CD4-positive, CD25-positive, alpha-beta regulatory T cell (primary cell): ENCODE data around the gene RFX3. TPM values are rescaled to one million over a fixed set of nuclear protein-coding genes. Genes with fewer than 3 reads are reported as not detected.

Source experiments
- ATAC-seq, 2 donors: fragments of 150-1000 bp; cut with Tn5 transposase; one replicate each; pipeline ENCODE4 v1.10.0; 2021; ENCODE audit warnings: low read depth in 2 of 2, moderate number of reproducible peaks in 2 of 2, moderate library complexity in 1 of 2
- DNase-seq, 3 donors: peaks; one replicate each; pipeline versions ENCODE4 v3.0.0 to v3.0.0-alpha.2; 2012 to 2022; ENCODE audit warnings: mixed read lengths in 1 of 3
- H3K27ac ChIP-seq: one replicate; pipeline ENCODE4 v1.7.0; 2013; ENCODE audit warnings: mild to moderate bottlenecking, low read length; ENCODE audit not compliant: insufficient read depth, poor library complexity, severe bottlenecking
- H3K27me3 ChIP-seq: one replicate; pipeline ENCODE4 v1.7.0; 2013; ENCODE audit warnings: low read length; ENCODE audit not compliant: control insufficient read depth, insufficient read depth
- H3K36me3 ChIP-seq: one replicate; pipeline ENCODE4 v1.7.0; 2013; ENCODE audit warnings: mild to moderate bottlenecking, low read length, moderate library complexity; ENCODE audit not compliant: control insufficient read depth, insufficient read depth
- H3K4me1 ChIP-seq: 2 replicates; pipeline ENCODE4 v1.7.0; 2013; ENCODE audit warnings: mild to moderate bottlenecking, low read length; ENCODE audit not compliant: insufficient read depth, control insufficient read depth, poor library complexity, severe bottlenecking
- H3K4me3 ChIP-seq: one replicate; pipeline ENCODE4 v1.7.0; 2013; ENCODE audit warnings: low read depth, mild to moderate bottlenecking, low read length, moderate library complexity
- H3K9me3 ChIP-seq, 2 experiments: 1 replicate in 1 of 2; 2 replicates in 1 of 2; pipeline ENCODE4 v1.7.0; 2013; ENCODE audit warnings: low read length in 2 of 2, mild to moderate bottlenecking in 1 of 2, moderate library complexity in 1 of 2; ENCODE audit not compliant: control insufficient read depth in 2 of 2
- H3K27ac Mint-ChIP-seq, 3 donors: one replicate each; pipeline ENCODE4 v1.8.0; 2020 to 2022; ENCODE audit warnings: mild to moderate bottlenecking in 3 of 3, mixed read lengths in 3 of 3, moderate library complexity in 2 of 3
- H3K27me3 Mint-ChIP-seq: one replicate; pipeline ENCODE4 v1.8.0; 2022; ENCODE audit warnings: mild to moderate bottlenecking, mixed read lengths
- H3K36me3 Mint-ChIP-seq: one replicate; pipeline ENCODE4 v1.8.0; 2020; ENCODE audit warnings: mixed read lengths
- H3K4me1 Mint-ChIP-seq, 4 donors: one replicate each; pipeline ENCODE4 v1.8.0; 2020 to 2022; ENCODE audit warnings: mixed read lengths in 4 of 4, mild to moderate bottlenecking in 1 of 4
- H3K4me3 Mint-ChIP-seq, 4 donors: one replicate each; pipeline ENCODE4 v1.8.0; 2020 to 2022; ENCODE audit warnings: mild to moderate bottlenecking in 4 of 4, mixed read lengths in 4 of 4, moderate library complexity in 3 of 4
- H3K9me3 Mint-ChIP-seq, 7 donors: one replicate each; pipeline ENCODE4 v1.8.0; 2020 to 2022; ENCODE audit warnings: mixed read lengths in 7 of 7, mild to moderate bottlenecking in 3 of 7, moderate library complexity in 2 of 7
- polyA plus RNA-seq, 4 donors: library from polyadenylated mRNA; unstranded; fragments of 300-500 nt; fragmentation: Illumina TruSeq; gene quantifications; one replicate each; pipeline ENCODE4 v1.2.3, GENCODE V29; 2021
- total RNA-seq: library from RNA; stranded (reverse); gene quantifications from one replicate; pipeline ENCODE4 v1.2.3, GENCODE V29; 2022

RFX3 gene
- total and polyA plus RNA-seq, 5 donors from 2014 or later: 6.7 to 40.4 (median 7.6) TPM

DNA sequence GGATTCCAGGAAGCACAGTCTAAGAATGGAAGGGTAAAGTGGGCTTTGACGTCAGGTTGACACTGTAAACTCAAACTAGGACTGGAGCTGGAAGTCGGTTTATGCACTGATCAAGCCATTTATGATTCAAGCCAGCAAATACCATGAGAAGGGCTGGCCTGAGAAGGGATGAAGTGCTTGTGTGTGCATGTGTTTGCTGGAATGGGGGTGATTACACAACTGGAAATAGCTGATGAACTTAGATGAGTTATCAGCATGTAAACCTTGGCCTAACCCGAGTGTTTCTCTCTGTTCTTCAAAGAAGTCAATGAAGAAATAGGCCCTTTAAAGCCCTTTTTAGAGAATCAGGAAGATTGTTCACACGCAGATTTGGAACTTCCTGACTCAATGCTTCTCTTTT lies 287.6 kb downstream of the RFX3 start:
- Mint-ChIP-seq H3K4me1 (peaks cover 0 to 7% (median 2%) of the 10 kb centered on the region in 4 donors), H3K9me3 (no peaks in the 10 kb centered on the region), H3K4me3 (no peak overlapping the region), H3K27ac (no peak overlapping the region), H3K36me3 (peaks cover 19% of the 10 kb centered on the region), H3K27me3 (no peaks in the 10 kb centered on the region)
- Histone ChIP-seq H3K36me3 (peaks cover 6% of the 10 kb centered on the region), H3K4me1 (no peaks in the 10 kb centered on the region), H3K9me3 (no peaks in the 10 kb centered on the region), H3K4me3 (no peak overlapping the region), H3K27me3 (no peaks in the 10 kb centered on the region), H3K27ac (no peak overlapping the region)
- no peak for ATAC-seq
- DNase-seq: no peak

DNA sequence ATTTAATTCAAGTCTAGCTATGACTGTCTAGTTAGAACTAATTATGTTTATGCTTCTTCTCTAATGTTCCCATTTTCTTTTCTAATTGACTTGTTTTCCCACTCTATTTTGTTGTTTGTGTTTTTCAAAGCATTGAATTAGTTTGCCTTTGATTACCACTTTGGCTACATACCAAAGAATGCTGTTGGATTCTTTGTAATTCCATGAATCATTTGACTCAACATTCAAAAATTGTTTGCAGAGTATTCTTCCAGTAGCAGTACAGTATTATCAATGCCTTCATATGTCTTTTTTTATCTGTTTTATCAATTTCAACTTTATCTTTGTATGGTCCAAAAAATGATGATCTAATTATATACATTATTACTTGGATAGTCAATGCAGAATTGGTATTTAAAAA lies 288.7 kb downstream of the RFX3 start:
- H3K27ac Mint-ChIP-seq: no peak overlapping the region
- no peak overlapping the region for H3K4me3 Mint-ChIP-seq
- peaks cover 0 to 7% (median 2%) of the 10 kb centered on the region in 4 donors for H3K4me1 Mint-ChIP-seq
- Histone ChIP-seq H3K27ac (no peak overlapping the region), H3K9me3 (no peaks in the 10 kb centered on the region), H3K36me3 (peaks cover 10% of the 10 kb centered on the region), H3K4me1 (no peaks in the 10 kb centered on the region), H3K27me3 (no peaks in the 10 kb centered on the region), H3K4me3 (no peak overlapping the region)
- DNase-seq (no peak), ATAC-seq (no peak)
- H3K9me3 Mint-ChIP-seq: no peaks in the 10 kb centered on the region
- H3K27me3 Mint-ChIP-seq: no peaks in the 10 kb centered on the region
- peaks cover 20% of the 10 kb centered on the region for H3K36me3 Mint-ChIP-seq

DNA sequence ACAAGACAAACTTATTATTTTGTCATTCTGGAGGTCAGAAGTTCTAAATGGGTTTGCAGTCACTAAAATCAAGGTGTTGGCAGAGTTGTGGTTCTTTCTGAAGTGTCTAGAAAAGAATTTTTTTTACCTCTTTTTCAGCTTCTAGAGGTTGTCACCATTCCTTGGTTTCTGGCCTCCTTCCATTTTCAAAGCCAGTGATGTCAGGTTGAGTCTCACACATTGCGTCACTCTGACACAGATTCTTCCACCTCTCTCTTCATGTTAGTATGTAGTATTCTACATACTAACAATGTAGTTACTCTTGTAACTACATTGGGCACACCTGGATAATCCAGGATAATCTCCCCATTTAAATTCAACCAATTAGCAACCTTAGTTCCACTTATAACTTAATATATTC lies 290.3 kb downstream of the RFX3 start:
- H3K4me1 ChIP-seq: no peaks in the 10 kb centered on the region
- H3K9me3 Mint-ChIP-seq: no peaks in the 10 kb centered on the region
- no peaks in the 10 kb centered on the region for H3K27me3 Mint-ChIP-seq
- no peaks in the 10 kb centered on the region for H3K27me3 ChIP-seq
- no peak overlapping the region for H3K4me3 Mint-ChIP-seq
- H3K27ac Mint-ChIP-seq: no peak overlapping the region
- peaks cover 29% of the 10 kb centered on the region for H3K36me3 Mint-ChIP-seq
- no peak for DNase-seq
- H3K4me1 Mint-ChIP-seq: peaks cover 0 to 5% (median 1%) of the 10 kb centered on the region in 4 donors
- H3K4me3 ChIP-seq: no peak overlapping the region
- ATAC-seq: no peak
- peaks cover 11% of the 10 kb centered on the region for H3K36me3 ChIP-seq
- H3K9me3 ChIP-seq: no peaks in the 10 kb centered on the region
- H3K27ac ChIP-seq: no peak overlapping the region

DNA sequence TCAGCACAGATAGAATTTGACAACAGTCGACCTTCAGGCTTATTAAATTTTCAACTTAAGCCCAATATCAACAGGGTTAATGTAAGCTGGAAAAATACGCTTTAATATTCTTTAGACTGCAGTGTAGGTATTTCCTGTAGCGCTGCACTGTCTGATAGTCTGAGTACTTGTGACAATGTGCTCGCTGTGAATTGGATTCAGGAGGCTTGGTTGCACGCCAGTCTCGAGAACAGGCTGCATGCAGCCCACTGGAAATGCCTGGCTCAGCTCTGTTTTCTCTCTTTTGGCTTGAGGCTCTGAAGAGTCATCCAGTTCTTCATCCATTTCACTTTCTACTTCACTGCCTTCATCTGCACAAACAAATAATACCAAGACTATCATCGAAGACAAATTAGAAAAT lies 300.9 kb downstream of the RFX3 start:
- H3K27me3 Mint-ChIP-seq: no peaks in the 10 kb centered on the region
- Histone ChIP-seq H3K4me3 (no peak overlapping the region), H3K36me3 (peaks cover 24% of the 10 kb centered on the region), H3K27ac (no peak overlapping the region), H3K9me3 (no peaks in the 10 kb centered on the region), H3K27me3 (no peaks in the 10 kb centered on the region), H3K4me1 (no peaks in the 10 kb centered on the region)
- no peak overlapping the region for H3K4me3 Mint-ChIP-seq
- peaks cover 29% of the 10 kb centered on the region for H3K36me3 Mint-ChIP-seq
- ATAC-seq: no peak
- DNase-seq: no peak
- no peaks in the 10 kb centered on the region for H3K4me1 Mint-ChIP-seq
- no peaks in the 10 kb centered on the region for H3K9me3 Mint-ChIP-seq
- no peak overlapping the region for H3K27ac Mint-ChIP-seq

DNA sequence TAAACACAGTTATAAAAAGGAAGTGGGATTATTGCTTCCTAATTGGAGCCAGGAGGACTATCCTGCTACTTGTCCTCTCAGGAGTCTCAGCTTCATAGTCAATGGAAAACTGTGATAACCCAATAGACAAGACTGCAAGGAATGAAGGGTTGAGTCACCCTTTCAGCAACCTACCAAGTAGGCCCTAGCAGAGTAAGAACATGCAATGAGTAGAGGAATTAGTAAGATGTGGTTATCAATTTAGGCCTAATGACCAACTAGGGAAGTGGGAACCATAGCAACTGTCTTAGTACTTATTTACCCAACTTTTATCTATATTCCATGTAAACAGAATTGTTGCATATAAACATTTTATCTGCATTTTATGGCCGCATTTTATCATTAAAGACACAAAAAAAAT lies 310.1 kb downstream of the RFX3 start:
- H3K27ac Mint-ChIP-seq: no peak overlapping the region
- H3K4me3 Mint-ChIP-seq: no peak overlapping the region
- Histone ChIP-seq H3K4me1 (no peaks in the 10 kb centered on the region), H3K27me3 (peaks cover 2% of the 10 kb centered on the region), H3K27ac (no peak overlapping the region), H3K4me3 (no peak overlapping the region), H3K9me3 (no peaks in the 10 kb centered on the region), H3K36me3 (no peaks in the 10 kb centered on the region)
- H3K36me3 Mint-ChIP-seq: no peaks in the 10 kb centered on the region
- H3K4me1 Mint-ChIP-seq: no peaks in the 10 kb centered on the region
- ATAC-seq (no peak), DNase-seq (no peak)
- H3K27me3 Mint-ChIP-seq: peaks cover 4% of the 10 kb centered on the region
- peaks cover 0 to 5% (median 0%) of the 10 kb centered on the region in 7 donors for H3K9me3 Mint-ChIP-seq

DNA sequence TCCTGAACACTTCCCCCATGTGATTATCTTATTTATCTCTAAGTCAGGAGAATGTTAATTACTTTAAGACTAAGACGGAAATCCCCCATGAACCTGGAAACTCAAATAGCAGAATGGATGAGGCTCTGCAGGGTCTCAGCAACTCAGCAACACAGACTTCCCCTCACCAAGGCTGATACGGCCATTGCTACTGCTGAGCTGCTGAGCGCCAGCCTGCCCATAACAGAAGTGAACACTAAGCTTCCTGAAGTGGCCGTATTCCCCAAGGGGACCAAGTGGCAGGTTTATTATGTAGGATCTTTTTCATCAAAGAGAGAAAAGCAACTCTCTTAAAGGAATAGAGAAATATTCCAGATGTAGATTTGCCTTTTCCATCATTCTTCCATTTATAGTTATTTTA lies 311.1 kb downstream of the RFX3 start:
- Mint-ChIP-seq H3K4me1 (no peaks in the 10 kb centered on the region), H3K4me3 (no peak overlapping the region), H3K36me3 (no peaks in the 10 kb centered on the region), H3K27me3 (peaks cover 8% of the 10 kb centered on the region), H3K9me3 (peaks cover 0 to 5% (median 0%) of the 10 kb centered on the region in 7 donors), H3K27ac (no peak overlapping the region)
- H3K4me1 ChIP-seq: no peaks in the 10 kb centered on the region
- H3K36me3 ChIP-seq: no peaks in the 10 kb centered on the region
- peaks cover 2% of the 10 kb centered on the region for H3K27me3 ChIP-seq
- H3K9me3 ChIP-seq: no peaks in the 10 kb centered on the region
- H3K27ac ChIP-seq: no peak overlapping the region
- DNase-seq (no peak), ATAC-seq (no peak)
- H3K4me3 ChIP-seq: no peak overlapping the region

DNA sequence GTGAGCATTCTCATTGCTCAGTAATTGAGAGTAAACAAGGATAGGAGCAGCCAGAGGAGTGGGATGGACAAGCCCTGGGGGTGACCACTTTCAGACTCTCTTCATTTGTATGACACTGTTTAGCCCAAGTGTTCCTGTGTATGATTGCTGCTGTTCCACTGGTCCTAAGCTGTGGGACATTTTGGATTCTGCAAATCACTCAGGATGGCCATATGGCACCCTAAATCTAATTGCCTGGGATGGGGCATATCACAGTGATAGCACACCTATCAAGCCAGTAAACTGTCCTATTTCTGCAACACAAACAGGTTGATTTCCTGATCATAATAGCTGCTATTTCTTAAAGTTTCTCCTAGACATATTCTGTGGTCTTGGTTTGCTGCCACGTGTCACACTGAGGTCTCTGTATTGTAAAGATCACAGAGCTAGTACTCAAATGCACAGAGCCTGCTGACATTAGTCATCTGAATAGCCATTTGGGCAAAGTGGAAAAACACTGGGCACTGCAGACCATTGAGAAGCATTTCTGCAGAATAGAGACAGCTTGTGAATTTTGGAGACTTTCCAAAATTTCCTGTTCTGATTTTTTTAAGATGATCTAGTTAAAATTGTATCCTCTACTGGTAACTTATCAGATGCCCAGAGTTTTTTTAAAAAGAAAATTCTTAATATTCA lies 320.2 kb downstream of the RFX3 start:
- H3K9me3 ChIP-seq: no peaks in the 10 kb centered on the region
- H3K4me3 ChIP-seq: no peak overlapping the region
- ATAC-seq (no peak), DNase-seq (no peak)
- no peaks in the 10 kb centered on the region for H3K36me3 Mint-ChIP-seq
- no peaks in the 10 kb centered on the region for H3K27me3 ChIP-seq
- no peak overlapping the region for H3K4me3 Mint-ChIP-seq
- H3K4me1 Mint-ChIP-seq: no peaks in the 10 kb centered on the region
- no peaks in the 10 kb centered on the region for H3K9me3 Mint-ChIP-seq
- H3K27me3 Mint-ChIP-seq: peaks cover 22% of the 10 kb centered on the region
- H3K27ac ChIP-seq: no peak overlapping the region
- H3K4me1 ChIP-seq: no peaks in the 10 kb centered on the region
- H3K36me3 ChIP-seq: no peaks in the 10 kb centered on the region
- no peak overlapping the region for H3K27ac Mint-ChIP-seq

DNA sequence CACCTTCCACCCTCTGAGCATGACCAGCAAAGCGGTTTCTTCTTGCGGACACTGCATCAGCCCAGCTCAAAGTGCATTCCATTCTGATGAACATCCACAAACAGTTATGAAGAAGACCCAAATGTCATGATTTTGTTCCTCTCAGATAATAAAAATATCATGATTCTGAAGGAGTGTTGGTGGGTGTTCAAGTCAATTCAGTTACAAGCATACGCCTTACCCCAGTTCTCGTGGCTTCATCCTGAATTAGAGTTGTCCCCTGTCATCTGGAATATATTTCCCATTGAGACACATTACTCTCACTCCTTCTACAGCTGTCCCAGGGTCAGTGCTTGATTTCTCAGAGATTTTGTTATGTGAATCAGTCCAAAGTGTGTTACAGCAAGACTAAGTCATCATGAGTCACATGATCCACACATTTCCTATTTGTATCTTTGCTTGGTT lies 325.4 kb downstream of the RFX3 start:
- no peaks in the 10 kb centered on the region for H3K9me3 Mint-ChIP-seq
- H3K27ac Mint-ChIP-seq: no peak overlapping the region
- H3K36me3 ChIP-seq: no peaks in the 10 kb centered on the region
- H3K36me3 Mint-ChIP-seq: no peaks in the 10 kb centered on the region
- H3K27me3 ChIP-seq: peaks cover 2% of the 10 kb centered on the region
- no peak for ATAC-seq
- H3K4me3 Mint-ChIP-seq: no peak overlapping the region
- DNase-seq: no peak
- no peaks in the 10 kb centered on the region for H3K4me1 ChIP-seq
- H3K27ac ChIP-seq: no peak overlapping the region
- H3K27me3 Mint-ChIP-seq: peaks cover 10% of the 10 kb centered on the region
- no peak overlapping the region for H3K4me3 ChIP-seq
- no peaks in the 10 kb centered on the region for H3K9me3 ChIP-seq
- no peaks in the 10 kb centered on the region for H3K4me1 Mint-ChIP-seq
